Measurements from ENCODE around the gene KRTAP5-5.
"Not testable (repeated sequence)": the region's sequence is repeated elsewhere in the genome, so short reads cannot be mapped to it uniquely, and the experiment has no call there.

KRTAP5-5 gene, protein sequence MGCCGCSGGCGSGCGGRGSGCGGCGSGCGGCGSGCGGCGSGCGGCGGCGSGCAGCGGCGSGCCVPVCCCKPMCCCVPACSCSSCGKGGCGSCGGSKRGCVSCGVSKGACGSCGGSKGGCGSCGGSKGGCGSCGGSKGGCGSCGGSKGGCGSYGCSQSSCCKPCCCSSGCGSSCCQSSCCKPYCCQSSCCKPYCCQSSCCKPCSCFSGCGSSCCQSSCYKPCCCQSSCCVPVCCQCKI

DNA sequence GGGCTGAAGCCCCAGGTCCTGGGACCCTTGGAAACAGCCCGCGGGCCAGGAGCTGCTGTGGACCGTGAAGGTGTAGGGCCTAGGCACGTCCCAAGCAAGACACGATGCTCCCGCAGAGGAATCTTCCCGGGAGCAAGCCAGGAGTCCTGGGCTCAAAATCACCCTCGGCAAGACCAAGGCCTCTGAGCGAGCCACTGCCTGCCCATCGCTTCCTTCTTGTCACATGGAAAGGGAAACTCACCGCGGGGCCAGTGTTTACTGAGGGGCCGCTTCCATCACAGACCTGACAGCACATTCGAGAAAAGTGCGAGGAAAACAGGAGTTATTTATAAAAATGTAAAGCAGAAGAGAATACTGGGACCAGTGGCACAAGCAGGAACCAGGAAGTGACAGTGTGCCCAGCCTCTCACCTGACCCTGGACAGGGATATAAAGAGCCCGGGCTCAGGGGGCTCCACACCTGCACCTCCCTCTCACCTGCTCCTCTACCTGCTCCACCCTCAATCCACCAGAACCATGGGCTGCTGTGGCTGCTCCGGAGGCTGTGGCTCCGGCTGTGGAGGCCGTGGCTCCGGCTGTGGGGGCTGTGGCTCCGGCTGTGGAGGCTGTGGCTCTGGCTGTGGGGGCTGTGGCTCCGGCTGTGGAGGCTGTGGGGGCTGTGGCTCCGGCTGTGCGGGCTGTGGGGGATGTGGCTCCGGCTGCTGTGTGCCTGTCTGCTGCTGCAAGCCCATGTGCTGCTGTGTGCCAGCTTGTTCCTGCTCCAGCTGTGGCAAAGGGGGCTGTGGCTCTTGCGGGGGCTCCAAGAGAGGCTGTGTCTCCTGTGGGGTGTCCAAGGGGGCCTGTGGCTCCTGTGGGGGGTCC lies at the start of gene KRTAP5-5:
Gene KRTAP5-5, plus strand, starts transcription at position 450 of the 860 bp plus-strand sequence. Its CDS starts 66 bp downstream, at position 516.
- FAIRE-seq (no peak), DNase-seq (ENCODE audit: insufficient read length, low spot score) (no peak)

DNA sequence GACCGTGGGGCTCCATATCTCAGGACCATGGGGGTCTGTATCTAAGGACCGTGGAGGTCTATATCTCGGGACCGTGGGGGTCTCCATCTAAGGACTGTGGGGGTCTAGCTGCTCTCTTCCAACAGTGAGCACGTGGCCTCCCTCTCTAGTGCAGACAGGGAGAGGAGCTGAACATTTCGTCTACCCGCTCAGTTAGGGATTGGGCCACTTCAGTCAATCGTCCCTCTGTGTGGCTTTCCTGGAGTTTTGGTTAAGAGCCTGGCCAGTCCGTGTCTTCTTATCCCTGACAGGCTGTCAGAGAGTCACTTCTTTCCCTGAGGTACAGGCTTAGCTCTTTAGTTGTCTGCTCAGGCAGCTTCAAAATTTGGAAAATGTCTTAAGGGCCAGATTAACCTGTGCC lies 47.6 kb upstream of the KRTAP5-5 start:
- no peak for DNase-seq (ENCODE audit: insufficient read length, low spot score)
- FAIRE-seq = no peak

DNA sequence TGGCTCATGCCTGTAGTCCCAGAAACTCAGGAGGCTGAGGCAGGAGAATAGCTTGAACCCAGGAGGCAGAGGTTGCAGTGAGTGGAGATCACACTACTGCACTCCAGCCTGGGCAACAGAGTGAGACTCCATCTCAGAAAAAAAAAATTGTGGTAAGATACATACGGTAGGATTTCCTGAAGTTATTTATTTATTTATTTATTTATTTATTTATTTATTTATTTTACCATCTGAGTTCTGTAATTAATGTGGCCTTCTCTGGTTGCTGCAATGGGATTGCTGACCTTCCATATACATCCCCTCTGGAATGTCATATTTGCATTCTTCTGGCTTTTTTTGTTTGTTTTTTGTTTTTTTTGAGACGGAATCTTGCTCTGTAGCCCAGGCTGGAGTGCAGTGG lies 46.7 kb upstream of the KRTAP5-5 start:
- not testable (repeated sequence) for DNase-seq (ENCODE audit: insufficient read length, low spot score); FAIRE-seq

GRCh38 chr11:1584661-1585370 lies 44.8 kb upstream of the KRTAP5-5 start, which contains the start of gene KRTAP5-1:
KRTAP5-1 (minus strand) TSS chr11:1585283; CDS start chr11:1585249, 34 bp downstream.
- DNase-seq (ENCODE audit: insufficient read length, low spot score) = not testable (repeated sequence)

DNA sequence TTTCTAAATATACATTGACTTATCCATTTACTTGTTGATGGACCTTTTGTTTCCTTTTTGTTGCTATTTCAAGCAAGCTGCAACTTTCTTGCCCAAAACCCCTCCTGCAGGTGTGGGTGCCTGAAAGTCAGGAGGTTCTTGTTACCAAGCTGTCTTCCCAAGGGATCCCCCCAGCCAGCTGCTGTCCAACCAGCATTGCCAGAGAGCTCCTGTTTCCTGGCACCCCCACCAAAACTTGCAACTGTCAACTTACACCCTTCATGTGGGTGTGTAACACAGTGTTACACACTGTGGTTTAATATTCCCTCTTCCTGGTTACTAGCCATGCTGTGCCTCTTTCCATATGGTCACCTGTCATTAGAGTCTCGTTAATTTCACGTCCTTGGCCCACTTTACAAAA lies 42.9 kb upstream of the KRTAP5-5 start:
- DNase-seq (ENCODE audit: insufficient read length, low spot score) (no peak), FAIRE-seq (no peak)

More at GRCh38 chr11:1584661-1585370, 44.8 kb upstream of the KRTAP5-5 start, which contains the start of gene KRTAP5-1:
- not testable (repeated sequence) for FAIRE-seq

- DNase-seq (ENCODE audit: insufficient read length, low spot score); FAIRE-seq: not testable (repeated sequence)
These were observed 40.2 kb upstream of the KRTAP5-5 start for GRCh38 chr11:1589191-1589963.

DNA sequence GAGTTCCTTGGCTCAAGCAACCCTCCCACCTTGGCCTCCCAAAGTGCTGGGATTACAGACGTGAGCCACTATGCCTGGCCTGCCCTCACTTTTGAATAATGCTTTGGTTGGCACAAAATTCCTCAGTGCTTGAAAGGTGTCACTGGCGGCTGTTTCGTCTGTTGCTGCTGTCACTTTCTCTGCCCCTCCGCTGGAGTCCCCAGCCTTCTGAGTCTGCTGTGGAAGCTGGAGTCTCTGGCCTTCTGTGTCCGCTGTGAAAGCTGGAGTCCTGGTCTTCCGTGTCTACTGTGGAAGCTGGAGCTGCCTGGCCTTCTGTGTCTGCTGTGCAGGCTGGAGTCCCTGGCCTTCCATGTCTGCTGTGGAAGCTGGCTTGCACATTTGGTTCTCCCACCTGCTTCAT lies 39.6 kb upstream of the KRTAP5-5 start:
- FAIRE-seq = no peak
- DNase-seq (ENCODE audit: insufficient read length, low spot score) = no peak

GRCh38 chr11:1592628-1593027 lies 36.9 kb upstream of the KRTAP5-5 start:
- FAIRE-seq (no peak), DNase-seq (ENCODE audit: insufficient read length, low spot score) (no peak)

DNA sequence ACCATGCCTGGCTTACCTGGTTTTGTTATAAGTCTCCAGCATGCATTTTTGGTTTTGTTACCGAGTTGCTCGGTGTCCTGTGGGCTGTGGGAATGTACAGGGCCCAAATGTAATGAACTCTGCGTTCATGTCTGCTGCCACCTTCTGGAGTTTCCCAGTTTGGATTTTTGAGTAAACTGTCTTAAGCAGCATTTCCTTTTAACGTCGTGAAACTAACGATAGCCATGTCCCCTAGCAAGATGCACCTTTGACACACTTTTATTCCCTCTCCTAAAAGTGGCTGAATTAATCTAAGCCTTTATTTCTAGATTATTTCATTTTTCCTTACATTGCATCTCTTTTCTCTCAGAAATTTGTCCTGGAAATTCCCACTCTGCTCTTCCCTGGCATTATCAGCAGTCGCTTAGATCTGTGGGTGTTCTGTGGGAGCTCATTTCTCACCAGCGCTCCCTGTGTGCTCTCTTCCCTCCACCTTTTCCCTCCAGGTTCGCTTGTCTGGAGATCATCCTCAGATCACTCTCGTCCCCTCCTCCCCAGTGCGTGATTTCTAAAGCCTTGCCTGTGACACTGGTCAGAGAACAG lies 33.5 kb upstream of the KRTAP5-5 start:
- FAIRE-seq = peak; percentile 11

DNA sequence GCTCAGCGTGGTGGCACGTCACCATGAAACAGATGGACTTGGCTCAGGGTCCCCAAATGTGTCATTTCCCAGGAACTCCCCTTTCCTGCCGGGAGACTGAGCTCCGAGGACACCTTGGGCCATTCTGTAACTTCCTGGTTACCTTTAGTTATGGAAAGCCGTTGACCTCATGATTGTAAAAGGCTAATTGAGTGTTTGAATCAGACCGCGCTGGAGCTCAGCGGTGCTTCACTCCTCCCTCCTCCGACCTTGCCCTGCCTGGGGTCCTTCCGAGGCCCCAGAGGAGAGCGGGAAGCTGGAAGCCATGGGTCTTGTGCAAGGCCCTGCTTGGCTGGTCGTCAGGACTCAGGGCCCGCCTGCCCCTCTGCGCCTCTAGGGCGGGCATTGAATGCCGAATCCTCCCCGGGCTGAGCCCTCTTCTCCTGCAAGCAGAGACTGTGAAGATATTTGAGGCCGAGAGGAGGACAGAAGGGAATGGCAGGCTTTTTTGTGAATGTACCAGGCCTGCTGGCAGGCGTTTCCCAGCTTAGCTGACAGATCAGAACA lies 32.9 kb upstream of the KRTAP5-5 start:
- not testable (repeated sequence) for FAIRE-seq; DNase-seq (ENCODE audit: insufficient read length, low spot score)

More for the DNA sequence above, 33.5 kb upstream of the KRTAP5-5 start:
- DNase-seq (ENCODE audit: insufficient read length, low spot score) = not testable (repeated sequence)

DNA sequence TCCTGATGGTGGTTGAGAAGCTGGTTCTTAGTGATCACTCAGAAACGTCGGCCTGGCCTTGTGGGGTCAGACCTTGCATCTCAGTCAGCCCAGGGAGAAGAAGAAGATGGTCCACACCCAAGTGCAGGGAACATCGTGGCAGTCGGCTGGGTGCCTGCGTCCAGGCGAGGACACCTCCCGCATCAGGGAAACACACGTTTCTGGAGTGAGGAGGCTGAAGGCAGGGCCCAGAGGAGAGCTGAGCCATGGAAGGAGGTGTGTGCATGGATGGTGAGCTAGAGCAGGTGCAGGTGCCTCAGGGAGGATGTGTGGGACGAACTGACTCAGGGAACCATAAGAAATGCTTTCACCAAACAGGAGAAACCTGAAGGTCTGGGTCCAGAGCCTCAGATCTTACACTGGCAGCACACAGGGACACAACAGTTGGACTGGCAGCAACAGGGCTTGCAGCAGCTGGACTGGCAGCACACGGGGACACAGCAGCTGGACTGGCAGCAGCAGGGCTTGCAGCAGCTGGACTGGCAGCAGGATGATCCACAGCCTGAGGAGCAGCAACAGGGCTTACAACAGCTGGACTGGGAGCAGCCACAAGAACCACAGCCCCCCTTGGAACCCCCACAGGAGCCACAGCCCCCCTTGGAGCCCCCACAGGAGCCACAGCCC lies 32.1 kb upstream of the KRTAP5-5 start:
- FAIRE-seq = no peak
- DNase-seq (ENCODE audit: insufficient read length, low spot score) = no peak

GRCh38 chr11:1597994-1598380 lies 31.6 kb upstream of the KRTAP5-5 start, which contains the start of gene KRTAP5-2:
KRTAP5-2 (minus strand) TSS chr11:1598294; CDS start chr11:1598250, 44 bp downstream.
- FAIRE-seq (no peak), DNase-seq (ENCODE audit: insufficient read length, low spot score) (no peak)

- DNase-seq (ENCODE audit: insufficient read length, low spot score); FAIRE-seq: not testable (repeated sequence)
These were observed 31.2 kb upstream of the KRTAP5-5 start for GRCh38 chr11:1598406-1598805.

DNA sequence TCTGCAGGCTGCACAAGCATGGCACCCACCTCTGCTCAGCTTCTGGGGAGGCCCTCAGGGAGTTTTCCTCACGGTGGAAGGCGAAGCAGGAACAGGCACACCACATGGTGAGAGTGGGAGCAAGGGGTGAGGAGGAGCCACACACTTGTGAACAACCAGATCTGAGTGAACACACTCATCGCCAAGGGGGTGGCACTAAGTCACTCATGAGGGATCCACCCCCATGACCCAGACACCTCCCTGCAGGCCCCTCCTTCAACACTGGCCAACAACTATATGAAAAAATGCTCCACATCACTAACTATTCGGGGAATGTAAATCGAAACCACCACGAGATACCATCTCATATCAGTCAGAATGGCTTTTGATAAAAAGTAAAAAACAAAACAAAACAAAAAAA lies 30.8 kb upstream of the KRTAP5-5 start:
- no peak for DNase-seq (ENCODE audit: insufficient read length, low spot score)
- FAIRE-seq = no peak

GRCh38 chr11:1600626-1601025 lies 28.9 kb upstream of the KRTAP5-5 start:
- no peak for DNase-seq (ENCODE audit: insufficient read length, low spot score)
- no peak for FAIRE-seq

DNA sequence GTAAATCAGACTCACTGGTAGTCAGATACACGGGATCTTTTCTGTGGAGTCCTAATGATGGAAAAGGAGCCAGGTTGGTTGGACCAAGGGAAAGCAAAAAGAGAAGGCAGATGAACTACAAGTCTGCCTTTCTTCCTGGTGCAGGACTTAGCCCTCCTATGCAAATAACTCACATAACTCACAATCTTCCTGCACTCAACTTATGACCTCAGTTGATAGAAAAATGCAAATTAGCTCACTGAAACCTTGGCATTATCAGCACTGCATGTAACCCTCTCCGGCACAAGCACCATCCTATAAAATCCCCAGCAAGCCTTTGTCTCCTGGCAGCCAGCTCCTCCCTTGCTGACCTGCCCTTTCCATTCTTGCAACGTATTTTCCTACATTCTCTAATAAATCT lies 27.9 kb upstream of the KRTAP5-5 start:
- DNase-seq (ENCODE audit: insufficient read length, low spot score); FAIRE-seq: not testable (repeated sequence)

DNA sequence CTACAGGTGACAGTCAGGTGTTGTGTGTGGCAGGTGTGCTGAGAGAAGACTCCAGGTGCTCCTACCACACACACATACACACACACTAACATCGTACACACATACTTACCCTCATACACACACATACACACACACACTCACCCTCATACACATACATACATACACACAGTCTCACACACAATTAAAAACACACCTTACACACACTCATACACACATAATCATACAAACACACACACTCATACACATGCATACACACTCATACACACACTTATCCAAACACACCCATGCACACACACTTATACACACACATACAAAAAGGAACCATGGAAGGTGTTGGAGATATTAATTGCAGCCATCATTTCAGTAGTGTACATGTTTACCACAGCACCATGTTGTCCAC lies 25.9 kb upstream of the KRTAP5-5 start:
- FAIRE-seq (no peak), DNase-seq (ENCODE audit: insufficient read length, low spot score) (no peak)

DNA sequence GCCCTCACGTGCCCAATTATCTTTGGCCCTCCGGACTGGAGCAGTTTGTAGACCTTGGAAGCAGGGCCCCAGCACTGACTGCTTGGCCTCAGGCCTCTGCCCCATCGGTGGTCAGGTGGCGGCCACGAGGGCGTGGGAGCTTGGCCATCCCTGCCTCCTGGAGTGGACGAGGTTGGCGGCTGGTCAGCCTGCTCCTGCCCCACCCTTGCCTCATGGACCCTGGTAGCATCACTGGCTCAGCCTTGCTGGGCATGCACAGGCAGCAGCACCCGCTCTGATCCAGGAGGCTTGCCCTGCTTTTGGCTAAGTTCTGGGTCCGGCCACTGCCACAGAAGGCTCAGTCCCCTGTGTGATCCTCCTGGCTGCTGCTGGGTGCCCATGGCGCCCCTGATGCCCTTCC lies 25.4 kb upstream of the KRTAP5-5 start:
- DNase-seq (ENCODE audit: insufficient read length, low spot score) (no peak), FAIRE-seq (no peak)

- DNase-seq (ENCODE audit: insufficient read length, low spot score) (no peak), FAIRE-seq (no peak)
These were observed 24.9 kb upstream of the KRTAP5-5 start for GRCh38 chr11:1604711-1605110.

Measured in GM19239 (cell line).